Measurements from ENCODE around the gene SPACDR. TPM values are rescaled to one million over a fixed set of nuclear protein-coding genes. Genes with fewer than 3 reads are reported as not detected.
"Not testable (repeated sequence)": the region's sequence is repeated elsewhere in the genome, so short reads cannot be mapped to it uniquely, and the experiment has no call there.

The SPACDR gene
- total and polyA plus RNA-seq, 2 donors from 2014 or later, result 0.54 TPM; not detected in 1

DNA sequence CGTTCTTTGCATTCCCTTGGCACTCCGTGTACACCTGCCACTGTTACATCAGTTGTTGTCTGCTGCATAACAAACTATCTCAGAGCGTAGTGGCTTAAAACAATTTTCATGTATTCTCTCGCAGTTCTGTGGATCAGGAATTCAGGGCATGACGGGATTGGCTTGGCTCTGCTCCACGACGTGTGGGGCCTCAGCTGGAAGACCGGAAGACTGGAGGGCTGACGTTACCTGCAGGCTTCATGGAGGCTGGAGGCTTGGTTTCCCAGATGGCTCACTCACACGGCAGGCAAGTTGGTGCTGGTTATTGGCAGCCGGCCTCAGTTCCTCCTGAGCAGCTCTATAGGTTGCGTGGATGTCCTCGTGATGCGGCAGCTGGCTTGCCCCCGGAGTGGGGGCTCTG, 45.2 kb upstream of the SPACDR start:
- FAIRE-seq (no peak), DNase-seq (peak in 2 of 5 donors; percentile 63 to 81)
- H3K27ac ChIP-seq (ENCODE audit: low read depth in 2 of 2, low read length in 2 of 2), result no peak overlapping the region

DNA sequence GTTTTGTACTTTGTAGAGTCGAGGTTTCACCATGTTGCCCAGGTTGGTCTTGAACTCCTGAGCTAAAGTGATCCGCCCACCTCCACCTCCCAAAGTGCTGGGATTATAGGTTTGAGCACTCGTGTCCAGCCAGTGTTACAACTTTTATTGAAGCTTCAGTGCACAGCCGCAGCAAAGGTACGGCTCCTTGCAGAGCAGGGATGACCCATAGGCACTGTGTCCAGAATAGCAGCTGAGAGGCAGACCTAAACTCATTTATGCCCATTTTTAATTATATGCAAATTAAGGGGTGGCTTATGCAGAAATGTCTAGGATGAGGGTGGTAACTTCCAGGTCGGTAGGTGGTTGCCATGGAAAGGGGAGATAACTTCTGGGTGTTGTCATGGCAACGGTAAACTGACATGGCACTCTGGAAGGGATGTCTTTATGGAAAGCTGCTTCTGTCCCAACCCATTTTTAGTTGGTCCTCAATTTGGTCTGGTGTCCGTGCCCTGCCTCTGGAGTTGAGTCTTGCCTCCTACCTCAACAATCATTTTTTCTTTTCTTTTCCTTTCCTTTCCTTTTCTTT, 42.4 kb upstream of the SPACDR start:
- Histone ChIP-seq H3K4me1 (ENCODE audit: control insufficient read depth in 2 of 3, insufficient read depth in 2 of 3, low read depth in 1 of 3, low read length in 3 of 3) (no peaks in the 10 kb centered on the region), H3K27me3 (ENCODE audit: control insufficient read depth, insufficient read depth, low read length) (no peaks in the 10 kb centered on the region), H3K4me3 (ENCODE audit: low read length in 3 of 3) (no peak overlapping the region), H3K36me3 (ENCODE audit: control insufficient read depth in 2 of 3, insufficient read depth in 3 of 3, low read length in 3 of 3) (no peaks in the 10 kb centered on the region), H3K9ac (ENCODE audit: low read length in 3 of 3) (no peak overlapping the region), H3K27ac (ENCODE audit: low read depth in 2 of 2, low read length in 2 of 2) (no peak overlapping the region), H3K9me3 (ENCODE audit: control insufficient read depth in 2 of 3, insufficient read depth in 1 of 3, low read length in 3 of 3) (no peaks in the 10 kb centered on the region)
- DNase-seq, result no peak
- TF ChIP-seq, protein P1, sequence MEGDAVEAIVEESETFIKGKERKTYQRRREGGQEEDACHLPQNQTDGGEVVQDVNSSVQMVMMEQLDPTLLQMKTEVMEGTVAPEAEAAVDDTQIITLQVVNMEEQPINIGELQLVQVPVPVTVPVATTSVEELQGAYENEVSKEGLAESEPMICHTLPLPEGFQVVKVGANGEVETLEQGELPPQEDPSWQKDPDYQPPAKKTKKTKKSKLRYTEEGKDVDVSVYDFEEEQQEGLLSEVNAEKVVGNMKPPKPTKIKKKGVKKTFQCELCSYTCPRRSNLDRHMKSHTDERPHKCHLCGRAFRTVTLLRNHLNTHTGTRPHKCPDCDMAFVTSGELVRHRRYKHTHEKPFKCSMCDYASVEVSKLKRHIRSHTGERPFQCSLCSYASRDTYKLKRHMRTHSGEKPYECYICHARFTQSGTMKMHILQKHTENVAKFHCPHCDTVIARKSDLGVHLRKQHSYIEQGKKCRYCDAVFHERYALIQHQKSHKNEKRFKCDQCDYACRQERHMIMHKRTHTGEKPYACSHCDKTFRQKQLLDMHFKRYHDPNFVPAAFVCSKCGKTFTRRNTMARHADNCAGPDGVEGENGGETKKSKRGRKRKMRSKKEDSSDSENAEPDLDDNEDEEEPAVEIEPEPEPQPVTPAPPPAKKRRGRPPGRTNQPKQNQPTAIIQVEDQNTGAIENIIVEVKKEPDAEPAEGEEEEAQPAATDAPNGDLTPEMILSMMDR (IDR thresholded peaks at IDR 0.05; ENCODE audit: borderline replicate concordance, extremely low read depth, insufficient read depth), result no peak
- intact Hi-C loops (cut with DNase I), result no loop called here
- no peak for FAIRE-seq

More for the DNA sequence above, 45.2 kb upstream of the SPACDR start:
- intact Hi-C loops (cut with DNase I), result no loop called here
- Histone ChIP-seq H3K27me3 (ENCODE audit: control insufficient read depth, insufficient read depth, low read length) (no peaks in the 10 kb centered on the region), H3K9ac (ENCODE audit: low read length in 3 of 3) (no peak overlapping the region), H3K4me3 (ENCODE audit: low read length in 3 of 3) (no peak overlapping the region), H3K9me3 (ENCODE audit: control insufficient read depth in 2 of 3, insufficient read depth in 1 of 3, low read length in 3 of 3) (no peaks in the 10 kb centered on the region), H3K4me1 (ENCODE audit: control insufficient read depth in 2 of 3, insufficient read depth in 2 of 3, low read depth in 1 of 3, low read length in 3 of 3) (no peaks in the 10 kb centered on the region), H3K36me3 (ENCODE audit: control insufficient read depth in 2 of 3, insufficient read depth in 3 of 3, low read length in 3 of 3) (no peaks in the 10 kb centered on the region)
- TF ChIP-seq, protein P1 (IDR thresholded peaks at IDR 0.05; ENCODE audit: borderline replicate concordance, extremely low read depth, insufficient read depth), result no peak

DNA sequence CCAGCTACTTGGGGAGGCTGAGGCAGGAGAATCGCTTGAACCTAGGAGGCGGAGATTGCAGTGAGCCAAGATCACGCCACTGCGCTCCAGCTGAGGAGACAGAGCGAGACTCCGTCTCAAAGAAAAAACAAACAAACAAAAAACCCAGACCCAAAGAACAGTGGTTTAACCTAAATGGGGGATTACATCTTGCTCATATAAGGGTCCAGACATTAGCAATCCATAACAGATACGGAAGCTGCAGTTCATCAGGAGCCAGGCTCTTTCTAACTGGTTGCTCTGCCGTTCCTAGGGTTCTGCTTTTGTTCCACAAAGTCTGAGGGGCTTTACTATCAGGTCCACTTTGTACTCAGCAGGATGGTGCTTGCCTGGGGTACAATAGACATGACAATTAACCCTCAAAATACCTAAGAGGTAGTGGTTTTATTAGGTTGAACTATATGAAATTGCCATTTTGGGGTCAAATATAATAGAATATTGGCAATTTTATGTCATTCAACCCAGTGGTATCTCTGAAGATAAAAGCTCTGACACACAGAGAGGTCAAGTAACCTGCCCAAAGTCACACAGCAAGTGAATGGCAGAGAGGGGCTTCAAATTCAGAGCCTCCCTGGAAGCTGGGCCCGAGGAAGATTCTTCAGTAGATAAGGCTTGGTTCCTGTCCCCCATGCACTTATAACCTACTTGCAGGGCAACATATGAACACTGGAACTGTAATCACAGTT, 41.0 kb upstream of the SPACDR start:
- Histone ChIP-seq H3K36me3 (ENCODE audit: control insufficient read depth in 2 of 3, insufficient read depth in 3 of 3, low read length in 3 of 3) (no peaks in the 10 kb centered on the region), H3K4me1 (ENCODE audit: control insufficient read depth in 2 of 3, insufficient read depth in 2 of 3, low read depth in 1 of 3, low read length in 3 of 3) (no peaks in the 10 kb centered on the region), H3K27ac (ENCODE audit: low read depth in 2 of 2, low read length in 2 of 2) (no peak overlapping the region), H3K9ac (ENCODE audit: low read length in 3 of 3) (no peak overlapping the region), H3K9me3 (ENCODE audit: control insufficient read depth in 2 of 3, insufficient read depth in 1 of 3, low read length in 3 of 3) (no peaks in the 10 kb centered on the region), H3K27me3 (ENCODE audit: control insufficient read depth, insufficient read depth, low read length) (no peaks in the 10 kb centered on the region), H3K4me3 (ENCODE audit: low read length in 3 of 3) (no peak overlapping the region)
- FAIRE-seq (no peak), DNase-seq (no peak)
- TF ChIP-seq, protein P1 (IDR thresholded peaks at IDR 0.05; ENCODE audit: borderline replicate concordance, extremely low read depth, insufficient read depth), result no peak
- intact Hi-C loops (cut with DNase I), result no loop called here

- H3K27ac ChIP-seq (ENCODE audit: low read depth in 2 of 2, low read length in 2 of 2); DNase-seq; H3K9ac ChIP-seq (ENCODE audit: low read length in 3 of 3); H3K36me3 ChIP-seq (ENCODE audit: control insufficient read depth in 2 of 3, insufficient read depth in 3 of 3, low read length in 3 of 3); H3K27me3 ChIP-seq (ENCODE audit: control insufficient read depth, insufficient read depth, low read length); intact Hi-C loops (cut with DNase I); H3K9me3 ChIP-seq (ENCODE audit: control insufficient read depth in 2 of 3, insufficient read depth in 1 of 3, low read length in 3 of 3); FAIRE-seq; H3K4me1 ChIP-seq (ENCODE audit: control insufficient read depth in 2 of 3, insufficient read depth in 2 of 3, low read depth in 1 of 3, low read length in 3 of 3); H3K4me3 ChIP-seq (ENCODE audit: low read length in 3 of 3): not testable (repeated sequence)
Measured at GRCh38 chr7:100504031-100504430, 40.0 kb upstream of the SPACDR start.

DNA sequence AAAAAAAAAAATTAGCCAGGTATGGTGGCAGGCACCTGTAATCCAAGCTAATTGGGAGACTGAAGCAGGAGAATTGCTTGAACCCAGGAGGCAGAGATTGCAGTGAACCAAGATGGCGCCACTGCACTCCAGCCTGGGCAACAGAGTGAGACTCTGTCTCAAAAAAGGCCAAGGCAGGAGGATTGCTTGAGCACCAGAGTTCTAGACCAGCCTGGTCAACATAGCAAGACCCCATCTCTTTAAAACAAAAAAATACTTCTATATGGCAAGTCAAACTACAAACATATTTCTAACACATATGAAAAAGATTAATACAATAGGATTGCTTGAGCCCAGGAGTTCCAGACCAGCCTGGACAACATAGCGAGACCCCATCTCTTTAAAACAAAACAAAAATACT, 36.7 kb upstream of the SPACDR start:
- H3K36me3 ChIP-seq (ENCODE audit: control insufficient read depth in 2 of 3, insufficient read depth in 3 of 3, low read length in 3 of 3); H3K4me3 ChIP-seq (ENCODE audit: low read length in 3 of 3); H3K4me1 ChIP-seq (ENCODE audit: control insufficient read depth in 2 of 3, insufficient read depth in 2 of 3, low read depth in 1 of 3, low read length in 3 of 3); intact Hi-C loops (cut with DNase I); H3K27me3 ChIP-seq (ENCODE audit: control insufficient read depth, insufficient read depth, low read length); H3K27ac ChIP-seq (ENCODE audit: low read depth in 2 of 2, low read length in 2 of 2); H3K9me3 ChIP-seq (ENCODE audit: control insufficient read depth in 2 of 3, insufficient read depth in 1 of 3, low read length in 3 of 3); H3K9ac ChIP-seq (ENCODE audit: low read length in 3 of 3); FAIRE-seq; DNase-seq: not testable (repeated sequence)
